Stimulated activated CD8-positive, alpha-beta memory T cell treated with anti-CD3 and anti-CD28 coated beads, Interleukin-12 subunit alpha, Interleukin-12 subunit beta, amount 100 ng/mL, for 24 hours (primary cell): ENCODE results near the gene PAX2.
"Not testable (repeated sequence)": the region's sequence is repeated elsewhere in the genome, so short reads cannot be mapped to it uniquely, and the experiment has no call there.

ENCODE experiments used
- DNase-seq: peaks from one replicate; pipeline ENCODE4 v3.0.0-alpha.2; 2020; ENCODE audit errors: extremely low read depth

Gene PAX2

GRCh38 chr10:100744987-100745881, at the start of gene PAX2:
Gene PAX2 (plus strand): TSS chr10:100745582. CDS start chr10:100746261, 679 bp downstream.
- DNase-seq, result no peak

DNA sequence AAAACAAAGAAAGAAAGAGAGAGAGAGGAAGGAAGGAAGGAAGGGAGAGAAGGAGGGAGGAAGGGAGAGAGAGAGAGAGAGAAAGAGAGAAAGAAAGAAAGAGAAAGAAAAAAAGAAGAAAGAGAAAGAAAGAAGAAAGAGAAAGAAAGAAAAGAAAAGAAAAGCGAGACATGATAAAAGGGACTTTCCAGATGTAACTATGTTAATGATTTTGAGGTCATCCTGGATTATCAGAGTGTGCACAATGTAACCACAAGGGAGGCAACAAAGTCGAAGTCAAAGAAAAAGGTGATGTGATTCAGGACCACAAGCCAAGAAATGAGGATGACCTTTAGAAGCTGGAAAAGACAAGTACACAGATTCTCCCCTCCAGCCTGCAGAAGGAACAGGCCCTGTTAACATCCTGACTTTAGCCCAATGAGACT, 48.9 kb upstream of the PAX2 start:
- no peak for DNase-seq

DNA sequence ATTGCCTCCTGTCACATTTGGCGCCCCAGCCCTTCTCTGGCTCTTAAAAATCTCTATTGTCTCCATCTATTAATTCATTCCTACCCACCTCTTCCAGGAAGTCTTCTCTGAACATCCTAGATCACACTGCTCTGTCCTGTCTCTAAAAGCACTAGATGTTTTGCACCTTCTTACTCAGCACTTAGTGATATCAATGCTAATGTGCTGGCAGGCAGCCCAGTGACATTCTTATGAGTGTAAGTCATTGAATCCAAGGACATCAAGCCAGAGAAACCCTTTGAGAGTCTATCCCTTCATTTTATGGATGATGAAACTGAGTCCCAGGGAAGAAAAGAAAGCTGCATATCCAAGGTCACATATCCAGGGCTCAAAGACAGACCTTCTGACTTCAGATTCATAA, 48.3 kb upstream of the PAX2 start:
- DNase-seq, result no peak

GRCh38 chr10:100697631-100698030, 47.8 kb upstream of the PAX2 start:
- no peak for DNase-seq

- DNase-seq, result not testable (repeated sequence)
These were observed 43.7 kb upstream of the PAX2 start for GRCh38 chr10:100701704-100702103.

DNA sequence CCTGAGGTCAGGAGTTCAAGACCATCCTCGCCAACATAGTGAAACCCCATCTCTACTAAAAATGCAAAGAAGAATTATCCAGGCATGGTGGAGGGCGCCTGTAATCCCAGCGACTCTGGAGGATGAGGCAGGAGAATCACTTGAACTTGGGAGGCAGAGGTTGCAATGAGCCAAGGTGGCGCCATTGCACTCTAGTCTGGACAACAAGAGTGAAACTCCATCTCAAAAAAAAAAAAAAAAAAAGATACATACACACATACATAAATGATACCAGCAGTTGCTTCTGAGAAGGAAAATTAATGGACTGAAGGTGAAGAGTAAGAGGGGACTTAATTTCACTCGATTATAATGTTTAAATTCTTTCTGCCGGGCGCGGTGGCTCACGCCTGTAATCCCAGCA, 40.2 kb upstream of the PAX2 start:
- no peak for DNase-seq

DNA sequence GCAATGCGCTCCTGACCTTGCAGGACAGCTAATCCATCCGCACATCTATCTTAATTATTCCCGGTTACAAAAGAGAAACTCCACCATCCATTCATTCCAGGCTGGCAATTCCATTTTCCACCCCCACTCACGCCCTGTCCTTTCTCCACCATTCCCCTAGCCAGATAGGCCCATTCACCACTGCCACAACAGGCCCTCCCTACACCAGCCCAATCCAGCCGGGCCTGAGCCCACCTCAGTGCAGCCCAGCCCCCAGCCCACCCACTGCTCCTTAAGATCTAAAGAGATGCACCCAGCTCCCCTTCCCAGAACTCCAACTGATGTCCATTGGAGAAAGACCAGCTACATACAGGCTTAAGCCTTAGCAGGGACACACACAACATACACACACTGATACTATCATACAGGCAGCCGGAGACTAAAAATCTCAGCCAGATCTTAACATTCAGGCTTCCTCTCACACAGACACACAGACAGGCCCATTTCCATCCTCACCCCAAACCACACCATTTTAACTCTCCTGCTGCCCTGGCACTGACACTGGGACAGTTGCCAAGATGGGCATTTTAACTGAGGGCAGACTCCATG, 38.0 kb upstream of the PAX2 start:
- DNase-seq, result no peak

- no peak for DNase-seq
These were observed 36.0 kb upstream of the PAX2 start for GRCh38 chr10:100709146-100710082.

- DNase-seq, result no peak
These were observed 35.1 kb upstream of the PAX2 start for GRCh38 chr10:100710151-100710871.

DNA sequence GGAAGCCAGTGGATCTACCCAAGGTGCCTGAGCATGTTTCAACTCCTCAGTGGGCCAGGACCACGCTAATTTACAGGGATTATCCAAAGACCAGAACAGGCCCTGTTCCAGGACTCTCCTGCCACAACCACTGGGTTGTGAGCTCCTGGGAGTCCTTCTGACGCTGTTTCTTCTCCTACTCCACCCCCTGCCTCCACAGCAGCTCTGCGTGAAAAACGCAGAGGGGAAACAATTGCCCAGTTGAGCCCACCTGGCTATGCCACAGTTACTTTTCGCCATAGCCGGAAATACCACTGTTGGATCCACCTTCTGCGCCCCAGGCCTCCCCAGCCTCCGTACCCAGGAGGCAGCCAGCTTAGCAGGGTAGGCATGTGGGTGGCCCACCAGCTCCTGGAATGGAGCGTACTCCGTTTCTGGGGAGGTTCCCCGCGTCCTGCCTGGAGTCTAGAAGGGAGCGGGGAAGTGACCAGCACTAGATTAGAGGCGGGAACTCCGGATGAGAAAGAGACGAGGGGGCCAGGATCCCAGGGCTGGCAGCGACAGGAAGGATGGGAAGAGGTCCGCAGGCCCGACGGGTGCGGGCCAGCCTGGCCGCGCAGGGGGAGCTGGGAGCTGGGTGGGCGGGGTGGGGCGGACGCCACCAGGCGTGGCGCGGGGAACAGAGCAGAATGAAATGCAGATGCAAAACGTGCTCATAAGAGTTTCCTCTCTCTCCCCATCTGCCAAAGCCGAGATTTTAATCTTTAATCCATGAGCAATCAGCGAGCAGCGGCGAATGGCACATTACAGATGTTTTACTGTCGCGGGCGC, 32.1 kb upstream of the PAX2 start:
- no peak for DNase-seq

DNA sequence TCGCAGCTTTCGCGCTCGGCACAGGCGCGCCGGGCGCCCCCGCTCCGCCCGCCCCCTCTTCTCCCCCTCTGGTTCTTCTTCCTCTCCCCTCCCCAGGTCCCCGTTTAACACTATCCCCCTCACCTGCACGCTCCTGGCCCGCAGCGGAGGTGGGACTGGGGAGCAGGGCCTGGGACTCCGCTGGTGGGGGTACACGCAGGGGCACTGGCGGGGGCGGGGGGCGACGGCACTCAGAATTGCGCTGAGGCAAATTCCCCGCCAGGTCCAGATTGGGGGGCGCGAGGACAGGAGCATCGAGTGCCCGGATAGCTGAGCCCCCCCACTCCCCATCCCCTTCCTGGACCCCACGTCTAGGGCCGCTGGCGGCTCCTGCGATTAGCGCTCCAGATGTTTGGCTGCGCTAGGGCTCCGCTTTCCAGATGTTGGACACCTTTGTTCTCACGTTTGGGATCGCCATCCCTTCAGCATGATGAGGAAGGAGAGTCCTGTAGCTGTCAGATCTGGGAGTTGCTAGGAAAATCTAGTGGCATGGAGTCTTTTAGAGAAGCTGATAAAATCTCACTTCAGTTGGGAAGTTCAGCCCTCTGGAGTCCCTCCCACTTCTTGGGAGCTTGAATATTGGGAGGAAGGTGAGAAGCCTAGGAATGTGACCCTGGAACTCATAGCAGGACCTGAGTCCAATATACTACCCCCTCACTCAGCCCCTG, 31.4 kb upstream of the PAX2 start:
- no peak for DNase-seq

DNA sequence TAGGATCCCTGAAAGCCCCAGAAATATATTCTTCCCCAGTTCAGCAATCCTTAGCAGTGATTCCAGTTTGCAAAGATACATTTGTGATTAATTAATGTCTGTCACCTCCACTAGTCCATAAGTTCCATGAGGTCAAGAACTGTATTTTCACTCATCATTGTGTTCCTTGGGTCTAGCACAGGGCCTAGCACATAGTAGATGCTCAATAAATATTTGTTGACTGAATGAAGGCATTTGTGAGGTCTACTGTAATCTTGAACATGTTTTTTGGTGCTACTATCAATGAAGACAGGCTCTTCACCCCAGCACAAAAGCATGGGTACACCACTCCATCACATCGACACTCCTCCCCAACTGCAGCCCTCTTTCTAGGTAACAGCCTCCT, 30.8 kb upstream of the PAX2 start:
- DNase-seq, result no peak

GRCh38 chr10:100715101-100715444, 30.3 kb upstream of the PAX2 start:
- no peak for DNase-seq

DNA sequence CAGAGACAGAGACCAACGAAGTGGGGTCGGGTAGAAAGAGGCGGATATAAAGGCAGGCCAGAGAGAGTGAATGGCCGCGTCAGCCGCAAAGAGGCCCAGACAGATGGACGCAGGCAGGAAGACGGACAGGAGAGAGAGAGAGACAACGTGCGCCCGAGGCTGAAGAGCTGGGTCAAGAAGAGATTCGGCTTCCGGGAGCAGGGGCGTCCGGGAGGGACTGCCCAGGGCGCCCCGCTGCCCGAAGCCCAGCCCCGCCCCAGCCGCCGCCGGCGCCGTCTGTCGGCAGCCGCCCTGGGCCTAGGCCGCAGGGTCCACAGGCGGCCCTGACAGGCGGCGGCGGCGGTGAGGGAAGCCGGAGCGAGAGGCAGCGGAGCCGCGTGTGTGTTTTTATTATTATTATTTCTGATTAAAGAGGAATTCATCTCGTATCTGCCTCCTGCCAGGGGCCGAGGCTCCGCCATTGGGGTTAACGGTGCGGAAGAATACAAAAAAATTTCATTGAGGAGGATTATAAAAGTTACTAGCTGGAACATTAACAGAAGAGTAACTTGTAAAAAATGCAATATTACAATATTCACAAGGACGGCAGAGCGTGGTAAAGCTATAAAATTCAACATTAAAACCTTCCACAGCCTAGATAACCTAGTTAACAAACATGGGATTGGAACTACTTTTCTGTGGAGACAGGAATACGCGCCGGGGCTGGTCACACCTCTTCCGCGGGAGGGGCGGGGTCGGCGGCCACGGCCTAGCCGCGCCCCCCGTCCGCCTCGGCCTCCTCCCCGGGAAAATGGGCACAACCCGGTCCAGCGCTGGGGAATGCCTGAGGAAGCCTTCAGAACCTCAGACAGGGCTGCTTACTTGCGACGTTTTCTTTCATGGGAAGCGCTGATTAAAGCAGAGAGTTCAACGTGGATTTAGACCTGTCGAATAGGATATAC, 29.7 kb upstream of the PAX2 start:
- DNase-seq, result no peak

GRCh38 chr10:100717166-100717565, 28.2 kb upstream of the PAX2 start:
- DNase-seq, result no peak

DNA sequence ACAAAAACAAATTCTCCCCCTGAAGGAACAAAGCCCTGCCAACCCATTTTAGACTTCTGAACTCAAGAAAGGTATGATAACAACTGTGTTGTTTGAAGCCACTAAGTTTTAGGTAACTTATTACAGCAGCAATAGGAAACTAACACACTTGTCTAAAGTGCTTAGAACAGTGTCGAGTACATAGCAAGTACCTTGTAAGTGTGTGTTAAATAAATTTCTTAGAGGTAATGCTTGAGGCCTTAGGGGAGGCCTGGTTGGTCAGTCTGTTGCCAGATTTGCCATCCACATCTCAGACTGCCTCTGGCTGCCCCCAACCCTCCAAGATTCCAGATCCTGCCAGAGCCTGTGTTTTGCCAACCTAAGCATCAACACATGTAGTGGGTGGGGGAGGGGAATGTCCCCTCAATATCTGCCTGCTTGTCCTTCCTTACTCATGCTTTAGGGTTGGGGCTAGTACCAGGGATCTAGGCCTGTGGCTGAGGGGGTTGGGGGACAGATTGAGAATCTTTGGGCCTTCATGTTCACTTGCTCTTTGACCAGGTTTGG, 27.1 kb upstream of the PAX2 start:
- DNase-seq, result no peak

DNA sequence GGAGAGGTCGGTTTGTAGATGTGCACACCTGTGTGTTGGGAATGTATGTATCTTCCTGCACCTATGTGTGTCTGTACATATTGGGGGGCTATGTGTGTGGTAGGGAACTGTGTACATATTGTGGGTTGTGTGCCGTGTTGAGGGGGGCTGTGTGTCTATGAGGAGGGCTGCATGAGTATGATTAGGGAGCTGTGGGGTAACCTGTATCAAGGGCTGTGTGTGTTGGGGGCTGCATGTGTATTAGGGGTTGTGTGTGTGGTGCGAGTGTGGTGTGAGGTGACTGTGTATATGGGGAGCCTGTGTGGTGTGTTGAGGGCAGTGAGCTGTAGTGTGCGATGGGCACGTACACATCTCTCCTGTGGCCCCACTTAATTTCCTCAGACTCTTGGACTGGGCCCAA, 22.2 kb upstream of the PAX2 start:
- no peak for DNase-seq

DNA sequence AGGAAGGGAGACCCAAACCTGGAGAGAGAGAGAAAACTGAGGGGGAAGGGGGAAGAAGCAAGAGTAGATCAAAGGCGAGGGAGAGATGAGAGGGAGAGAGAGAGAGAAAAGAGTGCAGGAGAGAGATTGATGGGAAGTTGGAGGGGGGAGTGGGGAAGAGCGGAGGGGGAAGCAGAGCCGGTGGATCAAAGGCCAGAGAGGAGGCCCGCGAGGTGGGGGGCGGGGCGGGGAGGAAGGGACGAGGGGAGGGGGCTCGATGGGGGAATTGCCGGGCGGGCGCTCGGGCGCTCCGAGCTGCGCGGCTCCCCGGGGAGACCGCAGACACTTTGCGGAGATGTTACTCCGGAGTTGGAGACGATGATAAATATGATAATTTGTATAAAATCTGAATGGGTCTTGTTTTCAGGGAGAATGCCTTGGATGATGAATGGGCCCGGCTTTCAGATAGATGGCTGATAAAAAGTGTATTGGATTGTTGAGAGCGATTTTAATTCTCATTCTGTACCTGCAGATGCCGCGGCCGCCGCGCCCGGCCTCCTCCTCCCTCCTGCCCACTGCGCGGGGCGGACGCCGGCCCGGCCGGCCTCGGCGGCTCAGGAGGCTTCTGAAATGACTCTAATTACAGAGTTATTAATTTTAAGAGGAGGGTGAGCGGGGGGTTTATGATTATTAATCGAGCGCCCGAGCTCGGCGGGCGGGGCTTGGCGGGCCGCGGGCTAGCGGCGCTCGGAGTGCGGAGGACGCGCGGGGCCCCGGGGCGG, 21.4 kb upstream of the PAX2 start:
- no peak for DNase-seq
